GM12875 (cell line): ENCODE results near the gene TRMU.
A peak's percentile ranks its signal among the peaks of the same experiment; 100 is the strongest.

Experiments
- H3K4me3 ChIP-seq: one replicate; pipeline ENCODE4 v1.5.1; 2011; ENCODE audit warnings: low read depth, low read length, control low read depth
- CTCF ChIP-seq: IDR thresholded peaks from 2 replicates; pipeline ENCODE4 v1.5.1; 2011; ENCODE audit warnings: low read depth, mild to moderate bottlenecking, control low read depth, inconsistent platforms, low read length, moderate library complexity, borderline replicate concordance; ENCODE audit not compliant: insufficient read depth

The TRMU gene

GRCh38 chr22:46352691-46353386, 17.3 kb downstream of the TRMU start:
- H3K4me3 ChIP-seq = no peak overlapping the region
- no peak for TF ChIP-seq CTCF

GRCh38 chr22:46353483-46354105, 18.1 kb downstream of the TRMU start:
- TF ChIP-seq CTCF = no peak
- H3K4me3 ChIP-seq = no peak overlapping the region

- no peak for TF ChIP-seq CTCF
- H3K4me3 ChIP-seq = no peak overlapping the region
Observed at GRCh38 chr22:46354176-46354992, 18.9 kb downstream of the TRMU start.

GRCh38 chr22:46354993-46355305, 19.4 kb downstream of the TRMU start:
- TF ChIP-seq CTCF = no peak
- no peak overlapping the region for H3K4me3 ChIP-seq

GRCh38 chr22:46355369-46355995, 20.0 kb downstream of the TRMU start:
- no peak overlapping the region for H3K4me3 ChIP-seq
- peak; percentile 82; the same call in 1 of the 2 replicates for TF ChIP-seq CTCF

GRCh38 chr22:46355996-46356471, 20.5 kb downstream of the TRMU start:
- TF ChIP-seq CTCF = no peak
- H3K4me3 ChIP-seq = no peak overlapping the region
